ENCODE results near the gene SCUBE1. TPM values are rescaled to one million over a fixed set of nuclear protein-coding genes. Genes with fewer than 3 reads are reported as not detected.

The SCUBE1 gene
- total RNA-seq, 1 donor from 2014 or later = 2.9 TPM

- DNase-seq (ENCODE audit: low spot score) (no peak), ATAC-seq (no peak)
Observed at GRCh38 chr22:43206509-43207161, 136.5 kb downstream of the SCUBE1 start.

- DNase-seq (ENCODE audit: low spot score) = no peak
- no peak for ATAC-seq
Observed at GRCh38 chr22:43205748-43206508, 137.2 kb downstream of the SCUBE1 start.

- DNase-seq (ENCODE audit: low spot score) = no peak
Observed at GRCh38 chr22:43205261-43205691, 137.9 kb downstream of the SCUBE1 start.

GRCh38 chr22:43203471-43203981 lies 139.6 kb downstream of the SCUBE1 start:
- DNase-seq (ENCODE audit: low spot score) (no peak), ATAC-seq (no peak)

More at GRCh38 chr22:43205261-43205691, 137.9 kb downstream of the SCUBE1 start:
- no peak for ATAC-seq

GRCh38 chr22:43202756-43203410 lies 140.3 kb downstream of the SCUBE1 start:
- DNase-seq (ENCODE audit: low spot score) = no peak

GRCh38 chr22:43202326-43202725 lies 140.8 kb downstream of the SCUBE1 start:
- DNase-seq (ENCODE audit: low spot score) = no peak

More at GRCh38 chr22:43202756-43203410, 140.3 kb downstream of the SCUBE1 start:
- no peak for ATAC-seq

GRCh38 chr22:43201486-43202219 lies 141.5 kb downstream of the SCUBE1 start:
- no peak for ATAC-seq

More at GRCh38 chr22:43202326-43202725, 140.8 kb downstream of the SCUBE1 start:
- no peak for ATAC-seq

GRCh38 chr22:43200555-43200954 lies 142.6 kb downstream of the SCUBE1 start:
- no peak for DNase-seq (ENCODE audit: low spot score)

More at GRCh38 chr22:43201486-43202219, 141.5 kb downstream of the SCUBE1 start:
- DNase-seq (ENCODE audit: low spot score) = no peak

GRCh38 chr22:43200031-43200430 lies 143.1 kb downstream of the SCUBE1 start:
- no peak for ATAC-seq
- DNase-seq (ENCODE audit: low spot score) = no peak

More at GRCh38 chr22:43200555-43200954, 142.6 kb downstream of the SCUBE1 start:
- no peak for ATAC-seq

- ATAC-seq (no peak), DNase-seq (ENCODE audit: low spot score) (no peak)
Observed at GRCh38 chr22:43199541-43199940, 143.6 kb downstream of the SCUBE1 start.

- ATAC-seq (no peak), DNase-seq (ENCODE audit: low spot score) (no peak)
Observed at GRCh38 chr22:43198936-43199335, 144.2 kb downstream of the SCUBE1 start.

- ATAC-seq (no peak), DNase-seq (ENCODE audit: low spot score) (no peak)
Observed at GRCh38 chr22:43198126-43198525, 145.0 kb downstream of the SCUBE1 start.

GRCh38 chr22:43197271-43197941 lies 145.8 kb downstream of the SCUBE1 start:
- ATAC-seq (no peak), DNase-seq (ENCODE audit: low spot score) (no peak)

- ATAC-seq = no peak
Observed at GRCh38 chr22:43191831-43192230, 151.3 kb downstream of the SCUBE1 start.

GRCh38 chr22:43188829-43189545 lies 154.2 kb downstream of the SCUBE1 start:
- DNase-seq (ENCODE audit: low spot score) = no peak
- ATAC-seq = no peak

More at GRCh38 chr22:43191831-43192230, 151.3 kb downstream of the SCUBE1 start:
- no peak for DNase-seq (ENCODE audit: low spot score)

- peak; percentile 98 for DNase-seq (ENCODE audit: low spot score)
- peak; percentile 86 for ATAC-seq
Observed at GRCh38 chr22:43187171-43188099, 155.7 kb downstream of the SCUBE1 start.

GRCh38 chr22:43186272-43187170 lies 156.7 kb downstream of the SCUBE1 start, which contains the start of gene TTLL12:
TTLL12 (minus strand) TSS chr22:43187134; CDS start chr22:43187069, 65 bp downstream.
- ATAC-seq (peak; percentile 54), DNase-seq (ENCODE audit: low spot score) (peak; percentile 70)
